Measurements from ENCODE around the gene GINS2. TPM values are rescaled to one million over a fixed set of nuclear protein-coding genes. Genes with fewer than 3 reads are reported as not detected.

The GINS2 gene
- total and polyA plus RNA-seq, 2 experiments from 2014 or later = 40.5 to 44.4 TPM

GRCh38 chr16:85689950-85690320, 1.2 kb upstream of the GINS2 start (continued):
- TF ChIP-seq ZNF462 (CRISPR knock-in tag; IDR thresholded peaks at IDR 0.05) (no peak), EZH2phosphoT487 (IDR thresholded peaks at IDR 0.05; ENCODE audit: unreplicated experiment) (no peak), ZNF114 (CRISPR knock-in tag; IDR thresholded peaks at IDR 0.05) (no peak), NANOG (IDR thresholded peaks at IDR 0.05; ENCODE audit: borderline replicate concordance) (no peak), POLR2AphosphoS5 (IDR thresholded peaks at IDR 0.05; ENCODE audit: low read depth) (no peak), STAT1 (IDR thresholded peaks at IDR 0.05; ENCODE audit: unreplicated experiment) (no peak), JUNB (IDR thresholded peaks at IDR 0.05; ENCODE audit: unreplicated experiment) (no peak), CREB1 (CRISPR knock-in tag; IDR thresholded peaks at IDR 0.05; ENCODE audit: low read depth) (no peak), REST (IDR thresholded peaks at IDR 0.05; ENCODE audit: unreplicated experiment) (no peak)
- TF ChIP-seq, protein P1, sequence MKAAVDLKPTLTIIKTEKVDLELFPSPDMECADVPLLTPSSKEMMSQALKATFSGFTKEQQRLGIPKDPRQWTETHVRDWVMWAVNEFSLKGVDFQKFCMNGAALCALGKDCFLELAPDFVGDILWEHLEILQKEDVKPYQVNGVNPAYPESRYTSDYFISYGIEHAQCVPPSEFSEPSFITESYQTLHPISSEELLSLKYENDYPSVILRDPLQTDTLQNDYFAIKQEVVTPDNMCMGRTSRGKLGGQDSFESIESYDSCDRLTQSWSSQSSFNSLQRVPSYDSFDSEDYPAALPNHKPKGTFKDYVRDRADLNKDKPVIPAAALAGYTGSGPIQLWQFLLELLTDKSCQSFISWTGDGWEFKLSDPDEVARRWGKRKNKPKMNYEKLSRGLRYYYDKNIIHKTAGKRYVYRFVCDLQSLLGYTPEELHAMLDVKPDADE (IDR thresholded peaks at IDR 0.05) = no peak
- TF ChIP-seq, protein P2, sequence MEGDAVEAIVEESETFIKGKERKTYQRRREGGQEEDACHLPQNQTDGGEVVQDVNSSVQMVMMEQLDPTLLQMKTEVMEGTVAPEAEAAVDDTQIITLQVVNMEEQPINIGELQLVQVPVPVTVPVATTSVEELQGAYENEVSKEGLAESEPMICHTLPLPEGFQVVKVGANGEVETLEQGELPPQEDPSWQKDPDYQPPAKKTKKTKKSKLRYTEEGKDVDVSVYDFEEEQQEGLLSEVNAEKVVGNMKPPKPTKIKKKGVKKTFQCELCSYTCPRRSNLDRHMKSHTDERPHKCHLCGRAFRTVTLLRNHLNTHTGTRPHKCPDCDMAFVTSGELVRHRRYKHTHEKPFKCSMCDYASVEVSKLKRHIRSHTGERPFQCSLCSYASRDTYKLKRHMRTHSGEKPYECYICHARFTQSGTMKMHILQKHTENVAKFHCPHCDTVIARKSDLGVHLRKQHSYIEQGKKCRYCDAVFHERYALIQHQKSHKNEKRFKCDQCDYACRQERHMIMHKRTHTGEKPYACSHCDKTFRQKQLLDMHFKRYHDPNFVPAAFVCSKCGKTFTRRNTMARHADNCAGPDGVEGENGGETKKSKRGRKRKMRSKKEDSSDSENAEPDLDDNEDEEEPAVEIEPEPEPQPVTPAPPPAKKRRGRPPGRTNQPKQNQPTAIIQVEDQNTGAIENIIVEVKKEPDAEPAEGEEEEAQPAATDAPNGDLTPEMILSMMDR (conservative IDR thresholded peaks at IDR 0.05; ENCODE audit: low read depth in 2 of 2) = no peak
